ENCODE measurements around the gene DHX57. TPM values are rescaled to one million over a fixed set of nuclear protein-coding genes. Genes with fewer than 3 reads are reported as not detected.

The DHX57 gene
- total and polyA plus RNA-seq, 2 donors (not counting 3 experiments of a cell fraction or from before 2014, with no cell fraction given): 8.7 to 28.2 TPM

DNA sequence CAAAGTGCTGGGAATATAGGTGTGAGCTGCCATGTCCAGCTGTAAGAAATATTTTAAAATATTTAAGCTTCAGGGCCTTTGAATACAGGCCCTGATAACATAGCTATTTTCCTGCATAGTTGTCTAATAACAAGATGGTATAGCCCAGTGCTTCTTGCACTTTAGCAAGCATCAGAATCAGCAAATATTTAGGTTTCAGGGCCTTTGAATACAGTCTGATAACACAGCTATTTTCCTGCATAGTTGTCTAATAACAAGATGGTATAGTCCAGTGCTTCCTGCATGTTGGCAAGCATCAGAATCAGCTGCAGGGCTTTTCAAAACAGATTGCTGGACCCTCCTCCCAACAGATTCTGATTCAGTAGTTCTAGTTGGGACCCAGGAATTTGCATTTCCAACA is 92.1 kb downstream of the DHX57 start:
- no peak for DNase-seq (ENCODE audit: low read depth, low spot score)
- Histone ChIP-seq H3K4me1 (ENCODE audit: control insufficient read depth, extremely low read depth, insufficient read depth, low read length) (peaks cover 6% of the 10 kb centered on the region), H3K9me3 (replicated peaks; ENCODE audit: control insufficient read depth, insufficient read depth, low read length) (no peaks in the 10 kb centered on the region), H3K4me3 (replicated peaks in 1 of 3; ENCODE audit: insufficient read depth in 1 of 3, low read depth in 1 of 3, low read length in 3 of 3) (no peak overlapping the region), H4K20me1 (replicated peaks; ENCODE audit: control insufficient read depth, extremely low read depth, insufficient read depth, low read length) (no peaks in the 10 kb centered on the region), H3K27ac (ENCODE audit: insufficient read depth, low read depth, low read length) (no peak overlapping the region), H3K9ac (replicated peaks; ENCODE audit: extremely low read depth, insufficient read depth, low read length) (no peak overlapping the region), H3K27me3 (ENCODE audit: control insufficient read depth in 2 of 2, insufficient read depth in 2 of 2, low read length in 2 of 2) (no peaks in the 10 kb centered on the region), H3K36me3 (ENCODE audit: control insufficient read depth in 2 of 2, extremely low read depth in 1 of 2, insufficient read depth in 2 of 2, low read length in 2 of 2) (peaks cover 2 to 3% of the 10 kb centered on the region in 2 experiments), H3K79me2 (ENCODE audit: control insufficient read depth, insufficient read depth, low read length) (peaks cover 3% of the 10 kb centered on the region), H2AFZ (ENCODE audit: low read depth, low read length) (no peak overlapping the region), H3K4me2 (ENCODE audit: insufficient read depth, low read length) (no peak overlapping the region), H3K9me1 (replicated peaks; ENCODE audit: control insufficient read depth, extremely low read depth, insufficient read depth, low read length) (no peaks in the 10 kb centered on the region)
- dilution Hi-C loops (cut with MboI; ENCODE audit: extremely low pct_ligation_motif_present, low sequenced_read_pairs): no loop called here
- TF ChIP-seq, protein P1, sequence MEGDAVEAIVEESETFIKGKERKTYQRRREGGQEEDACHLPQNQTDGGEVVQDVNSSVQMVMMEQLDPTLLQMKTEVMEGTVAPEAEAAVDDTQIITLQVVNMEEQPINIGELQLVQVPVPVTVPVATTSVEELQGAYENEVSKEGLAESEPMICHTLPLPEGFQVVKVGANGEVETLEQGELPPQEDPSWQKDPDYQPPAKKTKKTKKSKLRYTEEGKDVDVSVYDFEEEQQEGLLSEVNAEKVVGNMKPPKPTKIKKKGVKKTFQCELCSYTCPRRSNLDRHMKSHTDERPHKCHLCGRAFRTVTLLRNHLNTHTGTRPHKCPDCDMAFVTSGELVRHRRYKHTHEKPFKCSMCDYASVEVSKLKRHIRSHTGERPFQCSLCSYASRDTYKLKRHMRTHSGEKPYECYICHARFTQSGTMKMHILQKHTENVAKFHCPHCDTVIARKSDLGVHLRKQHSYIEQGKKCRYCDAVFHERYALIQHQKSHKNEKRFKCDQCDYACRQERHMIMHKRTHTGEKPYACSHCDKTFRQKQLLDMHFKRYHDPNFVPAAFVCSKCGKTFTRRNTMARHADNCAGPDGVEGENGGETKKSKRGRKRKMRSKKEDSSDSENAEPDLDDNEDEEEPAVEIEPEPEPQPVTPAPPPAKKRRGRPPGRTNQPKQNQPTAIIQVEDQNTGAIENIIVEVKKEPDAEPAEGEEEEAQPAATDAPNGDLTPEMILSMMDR (IDR thresholded peaks at IDR 0.05; ENCODE audit: extremely low read depth in 1 of 2, insufficient read depth in 1 of 2, low read depth in 1 of 2, low read length in 2 of 2): no peak
- TF ChIP-seq EZH2 (IDR thresholded peaks at IDR 0.05; ENCODE audit: borderline replicate concordance, low read depth, low read length, severe bottlenecking) (no peak), GATA2 (IDR thresholded peaks at IDR 0.05; ENCODE audit: insufficient read depth, insufficient read length, low read depth, low read length) (no peak), FOS (IDR thresholded peaks at IDR 0.05; ENCODE audit: borderline replicate concordance, insufficient read depth, low read length) (no peak), POLR2AphosphoS5 (IDR thresholded peaks at IDR 0.05; ENCODE audit: insufficient read depth, low read depth, low read length) (no peak), POLR2A (IDR thresholded peaks at IDR 0.05; ENCODE audit: low read depth, low read length) (no peak), MYC (IDR thresholded peaks at IDR 0.05; ENCODE audit: low read depth, low read length) (no peak), JUN (IDR thresholded peaks at IDR 0.05; ENCODE audit: borderline replicate concordance, insufficient read depth, insufficient read length, low read depth) (no peak)
- TF ChIP-seq, protein P2, sequence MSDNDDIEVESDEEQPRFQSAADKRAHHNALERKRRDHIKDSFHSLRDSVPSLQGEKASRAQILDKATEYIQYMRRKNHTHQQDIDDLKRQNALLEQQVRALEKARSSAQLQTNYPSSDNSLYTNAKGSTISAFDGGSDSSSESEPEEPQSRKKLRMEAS (IDR thresholded peaks at IDR 0.05; ENCODE audit: insufficient read depth, insufficient read length): no peak
- no TSS peak for BruUV-seq (replicated peaks)
- intact Hi-C loops (cut with micrococcal nuclease): no loop called here
- ChIA-PET CTCF (no interaction called here), POLR2A (interaction anchor here (2.4 kb wide), 1 partner anchor 32 kb away, joined by 11 read pairs; the partner anchor contains the start of gene SRSF7)
- FAIRE-seq: no peak
